Measurements from ENCODE around the gene KCNMA1. TPM values are rescaled to one million over a fixed set of nuclear protein-coding genes. Genes with fewer than 3 reads are reported as not detected.

Gene KCNMA1
- total RNA-seq, 1 experiment from 2014 or later = 0.49 TPM

GRCh38 chr10:77310288-77310840, 327.2 kb downstream of the KCNMA1 start:
- H3K4me1 ChIP-seq (ENCODE audit: control insufficient read depth in 1 of 2, insufficient read depth in 2 of 2, low read length in 2 of 2) = no peaks in the 10 kb centered on the region
- ATAC-seq (no peak), DNase-seq (ENCODE audit: low read depth, low spot score) (no peak)
- intact Hi-C loops (cut with micrococcal nuclease) = no loop called here
- H3K9me2 ChIP-seq (ENCODE audit: insufficient read depth) = no peaks in the 10 kb centered on the region
- TF ChIP-seq POLR2A (IDR thresholded peaks at IDR 0.05; ENCODE audit: borderline replicate concordance, extremely low read depth, insufficient read depth, insufficient read length) (no peak), SP1 (IDR thresholded peaks at IDR 0.05; ENCODE audit: low read depth) (no peak), EZH2 (IDR thresholded peaks at IDR 0.05) (no peak), ZNF274 (IDR thresholded peaks at IDR 0.05; ENCODE audit: low read depth, low read length) (no peak), REST (IDR thresholded peaks at IDR 0.05; ENCODE audit: low read depth) (no peak), CEBPB (IDR thresholded peaks at IDR 0.05; ENCODE audit: low read depth) (no peak), ZBTB33 (IDR thresholded peaks at IDR 0.05; ENCODE audit: extremely low read depth, insufficient replicate concordance, low read length) (no peak), ZFX (IDR thresholded peaks at IDR 0.05) (no peak), FOSL1 (IDR thresholded peaks at IDR 0.05; ENCODE audit: low read depth) (no peak), POLR2AphosphoS5 (IDR thresholded peaks at IDR 0.05; ENCODE audit: low read depth, low read length) (no peak), ATF3 (IDR thresholded peaks at IDR 0.05) (no peak), SRF (IDR thresholded peaks at IDR 0.05; ENCODE audit: low read depth) (no peak), YY1 (IDR thresholded peaks at IDR 0.05; ENCODE audit: extremely low read depth, insufficient replicate concordance, low read depth, low read length) (no peak)
- TF ChIP-seq, protein P1, sequence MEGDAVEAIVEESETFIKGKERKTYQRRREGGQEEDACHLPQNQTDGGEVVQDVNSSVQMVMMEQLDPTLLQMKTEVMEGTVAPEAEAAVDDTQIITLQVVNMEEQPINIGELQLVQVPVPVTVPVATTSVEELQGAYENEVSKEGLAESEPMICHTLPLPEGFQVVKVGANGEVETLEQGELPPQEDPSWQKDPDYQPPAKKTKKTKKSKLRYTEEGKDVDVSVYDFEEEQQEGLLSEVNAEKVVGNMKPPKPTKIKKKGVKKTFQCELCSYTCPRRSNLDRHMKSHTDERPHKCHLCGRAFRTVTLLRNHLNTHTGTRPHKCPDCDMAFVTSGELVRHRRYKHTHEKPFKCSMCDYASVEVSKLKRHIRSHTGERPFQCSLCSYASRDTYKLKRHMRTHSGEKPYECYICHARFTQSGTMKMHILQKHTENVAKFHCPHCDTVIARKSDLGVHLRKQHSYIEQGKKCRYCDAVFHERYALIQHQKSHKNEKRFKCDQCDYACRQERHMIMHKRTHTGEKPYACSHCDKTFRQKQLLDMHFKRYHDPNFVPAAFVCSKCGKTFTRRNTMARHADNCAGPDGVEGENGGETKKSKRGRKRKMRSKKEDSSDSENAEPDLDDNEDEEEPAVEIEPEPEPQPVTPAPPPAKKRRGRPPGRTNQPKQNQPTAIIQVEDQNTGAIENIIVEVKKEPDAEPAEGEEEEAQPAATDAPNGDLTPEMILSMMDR (IDR thresholded peaks at IDR 0.05 in 2 of 3, conservative IDR thresholded peaks at IDR 0.05 in 1 of 3; ENCODE audit: borderline replicate concordance in 1 of 3, insufficient read depth in 1 of 3, low read depth in 2 of 3, low read length in 2 of 3) = no peak
- no peak overlapping the region for H3K4me2 ChIP-seq (ENCODE audit: low read length)
- ChIA-PET POLR2A (no interaction called here), RAD21 (ENCODE audit: low non-redundant PET in 1 of 2, low total read pairs in 2 of 2, uncharacterized antibody in 2 of 2, unreplicated experiment in 2 of 2) (no interaction called here), CTCF (no interaction called here)
- no peaks in the 10 kb centered on the region for H3K9me3 ChIP-seq (ENCODE audit: control insufficient read depth in 1 of 2, insufficient read depth in 1 of 2, low read depth in 1 of 2, low read length in 2 of 2)
- no peak overlapping the region for H2AFZ ChIP-seq (ENCODE audit: low read depth, low read length, poor library complexity, severe bottlenecking)
- no peaks in the 10 kb centered on the region for H3K36me3 ChIP-seq (ENCODE audit: control insufficient read depth in 1 of 2, insufficient read depth in 2 of 2, low read length in 2 of 2)
- no peak overlapping the region for H3K9ac ChIP-seq (ENCODE audit: low read length)
- H3K27ac ChIP-seq (ENCODE audit: low read depth, low read length) = no peak overlapping the region
- no peaks in the 10 kb centered on the region for H4K20me1 ChIP-seq (ENCODE audit: insufficient read depth)
- H3K79me2 ChIP-seq (ENCODE audit: insufficient read depth, low read length) = no peaks in the 10 kb centered on the region
- peaks cover 36% of the 10 kb centered on the region for H3K27me3 ChIP-seq (ENCODE audit: insufficient read depth, low read length)
- no TSS peak for BruUV-seq (replicated peaks)
- no peak overlapping the region for H3K4me3 ChIP-seq (replicated peaks in 1 of 2; ENCODE audit: low read depth in 1 of 2, low read length in 2 of 2)

Data from HCT116 (cell line).